Measurements from ENCODE around the gene EDDM13.
"Not testable (repeated sequence)": the region's sequence is repeated elsewhere in the genome, so short reads cannot be mapped to it uniquely, and the experiment has no call there.

The EDDM13 gene

GRCh38 chr19:56272161-56272798 is at the start of gene EDDM13:
Gene EDDM13 (plus strand): TSS chr19:56272748. CDS start chr19:56272835, 87 bp downstream.
- Histone ChIP-seq H3K9ac (ENCODE audit: low read depth in 1 of 2, low read length in 2 of 2) (no peak within 1 kb of the TSS), H3K4me3 (ENCODE audit: low read depth in 1 of 2, low read length in 2 of 2) (no peak within 1 kb of the TSS), H3K27ac (ENCODE audit: low read depth, low read length) (no peak within 1 kb of the TSS), H3K4me1 (ENCODE audit: control insufficient read depth in 1 of 2, insufficient read depth in 2 of 2, low read length in 2 of 2) (no peaks in the 10 kb centered on the region), H3K9me3 (ENCODE audit: control insufficient read depth in 1 of 2, low read length in 2 of 2) (no peaks in the 10 kb centered on the region), H3K36me3 (ENCODE audit: control insufficient read depth in 1 of 2, insufficient read depth in 2 of 2, low read length in 2 of 2) (peaks cover 3 to 6% of the 10 kb centered on the region in 2 donors), H3K27me3 (ENCODE audit: control insufficient read depth in 1 of 2, insufficient read depth in 2 of 2, low read length in 2 of 2) (no peaks in the 10 kb centered on the region)

- no peaks in the 10 kb centered on the region for H3K9me3 ChIP-seq (ENCODE audit: control insufficient read depth in 1 of 2, low read length in 2 of 2)
- no peaks in the 10 kb centered on the region for H3K27me3 ChIP-seq (ENCODE audit: control insufficient read depth in 1 of 2, insufficient read depth in 2 of 2, low read length in 2 of 2)
- no peak overlapping the region for H3K9ac ChIP-seq (ENCODE audit: low read depth in 1 of 2, low read length in 2 of 2)
- H3K4me3 ChIP-seq (ENCODE audit: low read depth in 1 of 2, low read length in 2 of 2), result no peak overlapping the region
- no peak overlapping the region for H3K27ac ChIP-seq (ENCODE audit: low read depth, low read length)
- H3K36me3 ChIP-seq (ENCODE audit: control insufficient read depth in 1 of 2, insufficient read depth in 2 of 2, low read length in 2 of 2), result peaks cover 0 to 11% of the 10 kb centered on the region in 2 donors
- H3K4me1 ChIP-seq (ENCODE audit: control insufficient read depth in 1 of 2, insufficient read depth in 2 of 2, low read length in 2 of 2), result no peaks in the 10 kb centered on the region
These were observed 49.6 kb upstream of the EDDM13 start for GRCh38 chr19:56222901-56223300.

- no peaks in the 10 kb centered on the region for H3K27me3 ChIP-seq (ENCODE audit: control insufficient read depth in 1 of 2, insufficient read depth in 2 of 2, low read length in 2 of 2)
- H3K9ac ChIP-seq (ENCODE audit: low read depth in 1 of 2, low read length in 2 of 2), result no peak overlapping the region
- no peaks in the 10 kb centered on the region for H3K9me3 ChIP-seq (ENCODE audit: control insufficient read depth in 1 of 2, low read length in 2 of 2)
These were observed 49.1 kb upstream of the EDDM13 start for GRCh38 chr19:56223481-56223880.

GRCh38 chr19:56245121-56245740 is 27.3 kb upstream of the EDDM13 start:
- Histone ChIP-seq H3K9ac (ENCODE audit: low read depth in 1 of 2, low read length in 2 of 2) (no peak overlapping the region), H3K4me1 (ENCODE audit: control insufficient read depth in 1 of 2, insufficient read depth in 2 of 2, low read length in 2 of 2) (no peaks in the 10 kb centered on the region), H3K9me3 (ENCODE audit: control insufficient read depth in 1 of 2, low read length in 2 of 2) (no peaks in the 10 kb centered on the region), H3K27ac (ENCODE audit: low read depth, low read length) (no peak overlapping the region), H3K4me3 (ENCODE audit: low read depth in 1 of 2, low read length in 2 of 2) (no peak overlapping the region), H3K36me3 (ENCODE audit: control insufficient read depth in 1 of 2, insufficient read depth in 2 of 2, low read length in 2 of 2) (no peaks in the 10 kb centered on the region), H3K27me3 (ENCODE audit: control insufficient read depth in 1 of 2, insufficient read depth in 2 of 2, low read length in 2 of 2) (no peaks in the 10 kb centered on the region)

More at GRCh38 chr19:56223481-56223880, 49.1 kb upstream of the EDDM13 start:
- peaks cover 0 to 11% of the 10 kb centered on the region in 2 donors for H3K36me3 ChIP-seq (ENCODE audit: control insufficient read depth in 1 of 2, insufficient read depth in 2 of 2, low read length in 2 of 2)
- no peak overlapping the region for H3K27ac ChIP-seq (ENCODE audit: low read depth, low read length)
- H3K4me1 ChIP-seq (ENCODE audit: control insufficient read depth in 1 of 2, insufficient read depth in 2 of 2, low read length in 2 of 2), result no peaks in the 10 kb centered on the region
- H3K4me3 ChIP-seq (ENCODE audit: low read depth in 1 of 2, low read length in 2 of 2), result no peak overlapping the region

GRCh38 chr19:56245764-56246163 is 26.8 kb upstream of the EDDM13 start:
- H3K9ac ChIP-seq (ENCODE audit: low read depth in 1 of 2, low read length in 2 of 2); H3K27me3 ChIP-seq (ENCODE audit: control insufficient read depth in 1 of 2, insufficient read depth in 2 of 2, low read length in 2 of 2); H3K4me3 ChIP-seq (ENCODE audit: low read depth in 1 of 2, low read length in 2 of 2); H3K36me3 ChIP-seq (ENCODE audit: control insufficient read depth in 1 of 2, insufficient read depth in 2 of 2, low read length in 2 of 2); H3K27ac ChIP-seq (ENCODE audit: low read depth, low read length); H3K4me1 ChIP-seq (ENCODE audit: control insufficient read depth in 1 of 2, insufficient read depth in 2 of 2, low read length in 2 of 2); H3K9me3 ChIP-seq (ENCODE audit: control insufficient read depth in 1 of 2, low read length in 2 of 2): not testable (repeated sequence)

- not testable (repeated sequence) for H3K4me3 ChIP-seq (ENCODE audit: low read depth in 1 of 2, low read length in 2 of 2); H3K27ac ChIP-seq (ENCODE audit: low read depth, low read length); H3K4me1 ChIP-seq (ENCODE audit: control insufficient read depth in 1 of 2, insufficient read depth in 2 of 2, low read length in 2 of 2); H3K27me3 ChIP-seq (ENCODE audit: control insufficient read depth in 1 of 2, insufficient read depth in 2 of 2, low read length in 2 of 2); H3K9ac ChIP-seq (ENCODE audit: low read depth in 1 of 2, low read length in 2 of 2); H3K36me3 ChIP-seq (ENCODE audit: control insufficient read depth in 1 of 2, insufficient read depth in 2 of 2, low read length in 2 of 2); H3K9me3 ChIP-seq (ENCODE audit: control insufficient read depth in 1 of 2, low read length in 2 of 2)
These were observed 23.7 kb upstream of the EDDM13 start for GRCh38 chr19:56248736-56249338.

- H3K4me3 ChIP-seq (ENCODE audit: low read depth in 1 of 2, low read length in 2 of 2), result no peak overlapping the region
- H3K4me1 ChIP-seq (ENCODE audit: control insufficient read depth in 1 of 2, insufficient read depth in 2 of 2, low read length in 2 of 2), result no peaks in the 10 kb centered on the region
- H3K27me3 ChIP-seq (ENCODE audit: control insufficient read depth in 1 of 2, insufficient read depth in 2 of 2, low read length in 2 of 2), result no peaks in the 10 kb centered on the region
- peaks cover 0 to 3% of the 10 kb centered on the region in 2 donors for H3K9me3 ChIP-seq (ENCODE audit: control insufficient read depth in 1 of 2, low read length in 2 of 2)
- H3K9ac ChIP-seq (ENCODE audit: low read depth in 1 of 2, low read length in 2 of 2), result no peak overlapping the region
- H3K36me3 ChIP-seq (ENCODE audit: control insufficient read depth in 1 of 2, insufficient read depth in 2 of 2, low read length in 2 of 2), result no peaks in the 10 kb centered on the region
- H3K27ac ChIP-seq (ENCODE audit: low read depth, low read length), result no peak overlapping the region
These were observed 19.7 kb upstream of the EDDM13 start for GRCh38 chr19:56252699-56253422.

- Histone ChIP-seq H3K9me3 (ENCODE audit: control insufficient read depth in 1 of 2, low read length in 2 of 2) (peaks cover 0 to 3% of the 10 kb centered on the region in 2 donors), H3K27me3 (ENCODE audit: control insufficient read depth in 1 of 2, insufficient read depth in 2 of 2, low read length in 2 of 2) (no peaks in the 10 kb centered on the region), H3K9ac (ENCODE audit: low read depth in 1 of 2, low read length in 2 of 2) (no peak overlapping the region), H3K4me1 (ENCODE audit: control insufficient read depth in 1 of 2, insufficient read depth in 2 of 2, low read length in 2 of 2) (no peaks in the 10 kb centered on the region), H3K36me3 (ENCODE audit: control insufficient read depth in 1 of 2, insufficient read depth in 2 of 2, low read length in 2 of 2) (no peaks in the 10 kb centered on the region), H3K27ac (ENCODE audit: low read depth, low read length) (no peak overlapping the region), H3K4me3 (ENCODE audit: low read depth in 1 of 2, low read length in 2 of 2) (no peak overlapping the region)
These were observed 18.8 kb upstream of the EDDM13 start for GRCh38 chr19:56253737-56254136.

GRCh38 chr19:56258272-56258671 is 14.3 kb upstream of the EDDM13 start:
- Histone ChIP-seq H3K4me1 (ENCODE audit: control insufficient read depth in 1 of 2, insufficient read depth in 2 of 2, low read length in 2 of 2) (no peaks in the 10 kb centered on the region), H3K4me3 (ENCODE audit: low read depth in 1 of 2, low read length in 2 of 2) (no peak overlapping the region), H3K27me3 (ENCODE audit: control insufficient read depth in 1 of 2, insufficient read depth in 2 of 2, low read length in 2 of 2) (no peaks in the 10 kb centered on the region), H3K9me3 (ENCODE audit: control insufficient read depth in 1 of 2, low read length in 2 of 2) (no peaks in the 10 kb centered on the region), H3K36me3 (ENCODE audit: control insufficient read depth in 1 of 2, insufficient read depth in 2 of 2, low read length in 2 of 2) (peaks cover 0 to 4% of the 10 kb centered on the region in 2 donors), H3K9ac (ENCODE audit: low read depth in 1 of 2, low read length in 2 of 2) (no peak overlapping the region), H3K27ac (ENCODE audit: low read depth, low read length) (no peak overlapping the region)

GRCh38 chr19:56261145-56261544 is 11.4 kb upstream of the EDDM13 start:
- H3K27me3 ChIP-seq (ENCODE audit: control insufficient read depth in 1 of 2, insufficient read depth in 2 of 2, low read length in 2 of 2), result no peaks in the 10 kb centered on the region
- H3K4me3 ChIP-seq (ENCODE audit: low read depth in 1 of 2, low read length in 2 of 2), result no peak overlapping the region
- H3K9ac ChIP-seq (ENCODE audit: low read depth in 1 of 2, low read length in 2 of 2), result no peak overlapping the region
- peaks cover 0 to 4% of the 10 kb centered on the region in 2 donors for H3K36me3 ChIP-seq (ENCODE audit: control insufficient read depth in 1 of 2, insufficient read depth in 2 of 2, low read length in 2 of 2)
- H3K4me1 ChIP-seq (ENCODE audit: control insufficient read depth in 1 of 2, insufficient read depth in 2 of 2, low read length in 2 of 2), result peaks cover 0 to 5% of the 10 kb centered on the region in 2 donors
- no peaks in the 10 kb centered on the region for H3K9me3 ChIP-seq (ENCODE audit: control insufficient read depth in 1 of 2, low read length in 2 of 2)
- H3K27ac ChIP-seq (ENCODE audit: low read depth, low read length), result no peak overlapping the region
